GM21515 (cell line): ENCODE measurements around the gene DPP6.

Experiments used
- ATAC-seq: cut with Tn5 transposase; IDR thresholded peaks from one replicate; pipeline ENCODE4 v1.9.1; 2021; ENCODE audit not compliant: unreplicated experiment

The DPP6 gene

GRCh38 chr7:154441811-154442210, 389.6 kb downstream of the DPP6 start:
- no peak for ATAC-seq

GRCh38 chr7:154442939-154443338, 390.7 kb downstream of the DPP6 start:
- no peak for ATAC-seq

- ATAC-seq: no peak
Measured at GRCh38 chr7:154450451-154450850, 398.3 kb downstream of the DPP6 start.

GRCh38 chr7:154451480-154452457, 399.6 kb downstream of the DPP6 start:
- ATAC-seq: no peak

GRCh38 chr7:154463794-154464193, 411.6 kb downstream of the DPP6 start:
- ATAC-seq: no peak

GRCh38 chr7:154469652-154470051, 417.5 kb downstream of the DPP6 start:
- no peak for ATAC-seq

GRCh38 chr7:154472343-154472742, 420.1 kb downstream of the DPP6 start:
- ATAC-seq: no peak

- ATAC-seq: no peak
Measured at GRCh38 chr7:154473360-154473759, 421.2 kb downstream of the DPP6 start.

GRCh38 chr7:154474903-154475520, 422.8 kb downstream of the DPP6 start:
- no peak for ATAC-seq

- ATAC-seq: no peak
Measured at GRCh38 chr7:154475864-154476263, 423.7 kb downstream of the DPP6 start.

- ATAC-seq: no peak
Measured at GRCh38 chr7:154480817-154481216, 428.6 kb downstream of the DPP6 start.

- ATAC-seq: no peak
Measured at GRCh38 chr7:154482863-154483262, 430.7 kb downstream of the DPP6 start.

- ATAC-seq: no peak
Measured at GRCh38 chr7:154484406-154484805, 432.2 kb downstream of the DPP6 start.

- no peak for ATAC-seq
Measured at GRCh38 chr7:154484943-154485342, 432.7 kb downstream of the DPP6 start.

GRCh38 chr7:154489897-154490296, 437.7 kb downstream of the DPP6 start:
- no peak for ATAC-seq

GRCh38 chr7:154493594-154493993, 441.4 kb downstream of the DPP6 start:
- ATAC-seq: no peak

- no peak for ATAC-seq
Measured at GRCh38 chr7:154497751-154498150, 445.6 kb downstream of the DPP6 start.

GRCh38 chr7:154503962-154504550, 451.9 kb downstream of the DPP6 start:
- ATAC-seq: no peak

- ATAC-seq: no peak
Measured at GRCh38 chr7:154504918-154505317, 452.7 kb downstream of the DPP6 start.

- no peak for ATAC-seq
Measured at GRCh38 chr7:154505362-154505761, 453.2 kb downstream of the DPP6 start.

- ATAC-seq: no peak
Measured at GRCh38 chr7:154509192-154509591, 457.0 kb downstream of the DPP6 start.
